Esophagus muscularis mucosa (tissue), 4 donors: ENCODE data around the gene ASB12.

ENCODE experiments used
- EP300 ChIP-seq: sonication (generic); formaldehyde crosslinking; IDR thresholded peaks from one replicate; pipeline ENCODE4 v1.6.1; 2017; ENCODE audit warnings: antibody characterized with exemption
- POLR2A ChIP-seq: fragments of 450-650 bp; IDR thresholded peaks from one replicate; pipeline ENCODE4 v1.6.1; 2017; ENCODE audit warnings: antibody characterized with exemption, moderate library complexity, mild to moderate bottlenecking, low read depth
- TF ChIP-seq, protein P1 (sequence below), 3 experiments: fragments of 200-600 bp in 2 of 3; fragments of 450-650 bp in 1 of 3; sonication (generic) in 2 of 3; IDR thresholded peaks; one replicate each; pipeline ENCODE4 v1.5.1; 2017 to 2019; ENCODE audit warnings: antibody characterized with exemption in 3 of 3, mild to moderate bottlenecking in 2 of 3, moderate library complexity in 1 of 3

DNA sequence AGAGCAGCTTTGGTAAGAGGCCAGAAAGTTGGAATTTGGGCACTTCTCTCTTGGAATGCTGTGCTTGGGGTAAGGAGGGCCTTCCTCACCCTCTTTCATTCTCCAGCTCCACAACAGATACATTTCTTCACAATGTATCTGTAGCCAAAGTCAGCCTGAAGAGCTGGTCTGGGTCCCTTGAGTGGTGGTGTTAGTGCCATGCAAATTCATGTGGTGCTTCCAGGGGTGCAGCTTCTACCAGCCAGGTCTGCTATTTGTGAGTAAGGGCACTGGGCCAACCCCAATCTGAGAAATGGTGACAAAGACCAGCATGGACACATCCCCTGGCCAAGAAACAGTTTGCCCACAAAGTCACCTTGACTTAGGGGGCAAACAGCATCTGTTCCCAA, 42.7 kb downstream of the ASB12 start:
- TF ChIP-seq EP300 (no peak), POLR2A (no peak)
- TF ChIP-seq, protein P1, sequence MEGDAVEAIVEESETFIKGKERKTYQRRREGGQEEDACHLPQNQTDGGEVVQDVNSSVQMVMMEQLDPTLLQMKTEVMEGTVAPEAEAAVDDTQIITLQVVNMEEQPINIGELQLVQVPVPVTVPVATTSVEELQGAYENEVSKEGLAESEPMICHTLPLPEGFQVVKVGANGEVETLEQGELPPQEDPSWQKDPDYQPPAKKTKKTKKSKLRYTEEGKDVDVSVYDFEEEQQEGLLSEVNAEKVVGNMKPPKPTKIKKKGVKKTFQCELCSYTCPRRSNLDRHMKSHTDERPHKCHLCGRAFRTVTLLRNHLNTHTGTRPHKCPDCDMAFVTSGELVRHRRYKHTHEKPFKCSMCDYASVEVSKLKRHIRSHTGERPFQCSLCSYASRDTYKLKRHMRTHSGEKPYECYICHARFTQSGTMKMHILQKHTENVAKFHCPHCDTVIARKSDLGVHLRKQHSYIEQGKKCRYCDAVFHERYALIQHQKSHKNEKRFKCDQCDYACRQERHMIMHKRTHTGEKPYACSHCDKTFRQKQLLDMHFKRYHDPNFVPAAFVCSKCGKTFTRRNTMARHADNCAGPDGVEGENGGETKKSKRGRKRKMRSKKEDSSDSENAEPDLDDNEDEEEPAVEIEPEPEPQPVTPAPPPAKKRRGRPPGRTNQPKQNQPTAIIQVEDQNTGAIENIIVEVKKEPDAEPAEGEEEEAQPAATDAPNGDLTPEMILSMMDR (IDR thresholded peaks at IDR 0.05) = no peak
